H1 (cell line): ENCODE results near the gene VAT1. TPM values are rescaled to one million over a fixed set of nuclear protein-coding genes. Genes with fewer than 3 reads are reported as not detected.

ENCODE experiments used
- BACH1 ChIP-seq: IDR thresholded peaks from 2 replicates; pipeline ENCODE4 v1.6.1; 2012; ENCODE audit warnings: low read length, improper control_type of control experiment
- BCL11A ChIP-seq, 2 experiments: IDR thresholded peaks; one replicate each; pipeline ENCODE4 v1.6.1; 2011; ENCODE audit warnings: low read depth in 2 of 2, low read length in 2 of 2, mild to moderate bottlenecking in 2 of 2
- BRCA1 ChIP-seq: IDR thresholded peaks from 2 replicates; pipeline ENCODE4 v1.6.1; 2012; ENCODE audit warnings: low read depth, low read length, improper control_type of control experiment
- CBX5 ChIP-seq: fragments of 300-800, 300-1000 bp; sonication (generic); IDR thresholded peaks from 2 replicates; pipeline ENCODE4 v1.7.1; 2016; ENCODE audit warnings: antibody characterized with exemption, low read length, low read depth
- CBX8 ChIP-seq: fragments of 300-800, 300-1000 bp; sonication (generic); IDR thresholded peaks from 2 replicates; pipeline ENCODE4 v1.7.1; 2016; ENCODE audit warnings: low read depth, low read length, borderline replicate concordance
- CHD1 ChIP-seq: IDR thresholded peaks from 2 replicates; pipeline ENCODE4 v1.6.1; 2012; ENCODE audit warnings: low read depth, low read length, improper control_type of control experiment
- CREB1 ChIP-seq: IDR thresholded peaks from 2 replicates; pipeline ENCODE4 v1.6.1; 2012; ENCODE audit warnings: inconsistent platforms
- CTBP2 ChIP-seq: IDR thresholded peaks from 2 replicates; pipeline ENCODE4 v1.7.0; 2011; ENCODE audit warnings: borderline replicate concordance, mild to moderate bottlenecking, moderate library complexity, mixed read lengths, low read length; ENCODE audit not compliant: insufficient read depth, insufficient read length
- EGR1 ChIP-seq: IDR thresholded peaks from 2 replicates; pipeline ENCODE4 v1.6.1; 2011; ENCODE audit warnings: low read depth, low read length, borderline replicate concordance
- EZH2 ChIP-seq: fragments of 200-600 bp; sonication (generic); IDR thresholded peaks from 2 replicates; pipeline ENCODE4 v1.7.1; 2012; ENCODE audit warnings: low read depth, mild to moderate bottlenecking, moderate library complexity, low read length, inconsistent platforms; ENCODE audit not compliant: severe bottlenecking
- FOSL1 ChIP-seq: IDR thresholded peaks from 2 replicates; pipeline ENCODE4 v1.6.1; 2011; ENCODE audit warnings: mild to moderate bottlenecking, low read depth, low read length, moderate library complexity; ENCODE audit not compliant: insufficient read depth
- HDAC2 ChIP-seq, 2 experiments: fragments of 300-600 bp in 1 of 2; sonication (generic) in 1 of 2; IDR thresholded peaks; 2 replicates each; pipeline ENCODE4 v1.6.1; 2011 to 2012; ENCODE audit warnings: low read depth in 2 of 2, low read length in 2 of 2, mild to moderate bottlenecking in 2 of 2, moderate library complexity in 2 of 2, borderline replicate concordance in 1 of 2, inconsistent platforms in 1 of 2
- JUN ChIP-seq: IDR thresholded peaks from 2 replicates; pipeline ENCODE4 v1.6.1; 2011; ENCODE audit warnings: low read depth, mild to moderate bottlenecking, improper control_type of control experiment, low read length
- KDM5A ChIP-seq: fragments of 200-600 bp; IDR thresholded peaks from 2 replicates; pipeline ENCODE4 v1.7.1; 2012; ENCODE audit warnings: mild to moderate bottlenecking, low read length, inconsistent platforms, mixed read lengths
- PHF8 ChIP-seq: fragments of 200-600 bp; sonication (generic); conservative IDR thresholded peaks from 2 replicates; pipeline ENCODE4 v1.7.1; 2012; ENCODE audit warnings: low read depth, mild to moderate bottlenecking, inconsistent platforms, low read length, moderate library complexity
- POU5F1 ChIP-seq: IDR thresholded peaks from 2 replicates; pipeline ENCODE4 v1.6.1; 2011; ENCODE audit warnings: low read depth, mild to moderate bottlenecking, low read length, moderate library complexity
- RAD21 ChIP-seq, 2 experiments: IDR thresholded peaks in 1 of 2; conservative IDR thresholded peaks in 1 of 2; 2 replicates each; pipeline ENCODE4 v1.6.1; 2011; ENCODE audit warnings: low read depth in 2 of 2, low read length in 2 of 2, improper control_type of control experiment in 1 of 2, inconsistent platforms in 1 of 2, mild to moderate bottlenecking in 1 of 2, moderate library complexity in 1 of 2
- RBBP5 ChIP-seq: IDR thresholded peaks from 2 replicates; pipeline ENCODE4 v1.7.1; 2012; ENCODE audit warnings: low read depth, mild to moderate bottlenecking, inconsistent platforms, low read length, moderate library complexity, borderline replicate concordance
- RFX5 ChIP-seq: IDR thresholded peaks from 2 replicates; pipeline ENCODE4 v1.6.1; 2011; ENCODE audit warnings: low read depth, low read length, improper control_type of control experiment, borderline replicate concordance
- SIX5 ChIP-seq: IDR thresholded peaks from 2 replicates; pipeline ENCODE4 v1.6.1; 2011; ENCODE audit warnings: mild to moderate bottlenecking, low read depth, low read length
- SRF ChIP-seq: IDR thresholded peaks from 2 replicates; pipeline ENCODE4 v1.6.1; 2011; ENCODE audit warnings: mild to moderate bottlenecking, low read depth, low read length, moderate library complexity
- SUZ12 ChIP-seq: fragments of 200-600 bp; sonication (generic); IDR thresholded peaks from 2 replicates; pipeline ENCODE4 v1.6.1; 2012; ENCODE audit warnings: mild to moderate bottlenecking, inconsistent platforms, low read length, moderate library complexity, mixed read lengths
- TBP ChIP-seq: IDR thresholded peaks from 2 replicates; pipeline ENCODE4 v1.6.1; 2011; ENCODE audit warnings: low read depth, low read length, improper control_type of control experiment
- polyA plus RNA-seq, 7 experiments: library from polyadenylated mRNA; depleted of rRNA in 3 of 7; stranded (reverse) in 5 of 7; unstranded in 2 of 7; fragments of >200 nt in 5 of 7; fragments of 200-250 nt in 2 of 7; gene quantifications; 1 replicate in 5 of 7; 2 replicates in 1 of 7; 4 replicates in 1 of 7; pipeline versions ENCODE4 v1.2.1 to v1.2.3, GENCODE V29; 2011 to 2013; ENCODE audit warnings: missing spikeins in 2 of 7, mixed read lengths in 2 of 7
- total RNA-seq: library from RNA; stranded (reverse); fragmentation: NEBNext Ultra II Directional; extraction: Animal tissue kit (Norgen Biotek cat#: 25700); gene quantifications from 2 replicates; pipeline ENCODE4 v1.2.1, GENCODE V29; 2021
- TF ChIP-seq, protein P1 (sequence below): IDR thresholded peaks from 2 replicates; pipeline ENCODE4 v1.6.1; 2012; ENCODE audit warnings: inconsistent platforms

VAT1 gene
- total and polyA plus RNA-seq, 2 of the 8 experiments (the other 6 are each of a cell fraction or from before 2014, with no cell fraction given) = 200 to 295 TPM

DNA sequence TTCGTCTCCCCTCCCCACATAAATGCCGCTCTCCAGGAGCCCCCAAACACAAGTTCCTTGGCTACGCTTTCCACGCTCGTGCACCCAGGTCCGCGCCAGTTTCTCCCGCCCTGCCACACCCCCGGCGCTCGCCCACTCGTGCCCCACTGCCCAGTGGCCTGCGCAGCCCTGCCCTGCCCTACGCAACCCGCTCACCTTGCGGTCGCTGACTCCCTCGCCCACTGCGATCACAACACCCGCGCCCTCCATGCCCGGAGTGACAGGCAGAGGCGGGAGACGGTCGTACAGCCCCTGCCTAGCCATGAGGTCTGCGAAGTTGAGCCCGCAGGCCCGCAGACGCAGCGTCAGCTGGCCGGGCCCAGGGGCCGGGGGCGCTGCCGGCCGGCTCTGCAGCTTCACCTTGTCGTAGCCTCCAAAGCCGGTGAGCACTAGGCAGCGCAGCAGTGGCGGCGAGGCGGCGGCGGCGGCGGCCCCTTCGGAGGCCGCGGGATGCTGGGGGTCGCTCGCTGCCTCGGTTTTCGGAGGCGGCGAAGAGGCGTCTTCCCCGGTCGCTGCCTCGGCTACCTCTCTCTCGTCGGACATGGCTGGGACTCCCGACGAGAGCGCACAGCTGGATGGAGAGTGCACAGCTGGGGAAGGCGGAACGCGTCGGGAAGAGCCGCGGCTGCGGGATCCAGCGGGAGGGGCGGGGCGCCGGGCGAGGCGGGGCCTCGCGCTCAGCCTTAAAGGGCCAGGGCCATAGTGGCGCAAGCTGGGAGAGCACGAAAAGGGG is at the start of gene VAT1 (continued):
- TF ChIP-seq RAD21 (IDR thresholded peaks at IDR 0.05 in 1 of 2, conservative IDR thresholded peaks at IDR 0.05 in 1 of 2; ENCODE audit: low read depth in 2 of 2, low read length in 2 of 2) = no peak; a peak in 1 of 4 replicates
- no peak for TF ChIP-seq JUN
- peak; percentile 7 to 66; a peak in 2 of 4 replicates for TF ChIP-seq HDAC2 (IDR thresholded peaks at IDR 0.05; ENCODE audit: borderline replicate concordance in 1 of 2, low read depth in 2 of 2, low read length in 2 of 2)
- no peak for TF ChIP-seq CBX5
- TF ChIP-seq PHF8 = peak; percentile 29; the same call in 1 of the 2 replicates
- TF ChIP-seq POU5F1 = no peak
- no peak for TF ChIP-seq FOSL1
- TF ChIP-seq BACH1 = no peak
- TF ChIP-seq EGR1 = no peak; the same call in 1 of the 2 replicates
- TF ChIP-seq, protein P1, sequence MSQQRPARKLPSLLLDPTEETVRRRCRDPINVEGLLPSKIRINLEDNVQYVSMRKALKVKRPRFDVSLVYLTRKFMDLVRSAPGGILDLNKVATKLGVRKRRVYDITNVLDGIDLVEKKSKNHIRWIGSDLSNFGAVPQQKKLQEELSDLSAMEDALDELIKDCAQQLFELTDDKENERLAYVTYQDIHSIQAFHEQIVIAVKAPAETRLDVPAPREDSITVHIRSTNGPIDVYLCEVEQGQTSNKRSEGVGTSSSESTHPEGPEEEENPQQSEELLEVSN = no peak
- TF ChIP-seq SUZ12 = no peak
- no peak for TF ChIP-seq BCL11A (IDR thresholded peaks at IDR 0.05; ENCODE audit: low read depth in 2 of 2, low read length in 2 of 2)
- peak; percentile 78 for TF ChIP-seq RBBP5
- TF ChIP-seq CBX8 = no peak
- no peak for TF ChIP-seq EZH2
- no peak for TF ChIP-seq CHD1
- TF ChIP-seq RFX5 = no peak
- TF ChIP-seq BRCA1 = no peak
- no peak for TF ChIP-seq SRF
- no peak for TF ChIP-seq SIX5
- TF ChIP-seq CTBP2 = no peak
- TF ChIP-seq KDM5A = no peak
- no peak; the same call in 1 of the 2 replicates for TF ChIP-seq TBP
- peak; percentile 57 for TF ChIP-seq CREB1
